Activated naive CD8-positive, alpha-beta T cell treated with anti-CD3 and anti-CD28 coated beads, Interleukin-2, amount 10 ng/mL, durations not matched to agents 7 days and 5 days (primary cell): ENCODE results near the gene LTB4R2. TPM values are rescaled to one million over a fixed set of nuclear protein-coding genes. Genes with fewer than 3 reads are reported as not detected.

Source experiments
- ATAC-seq: fragments of 150-1000 bp; cut with Tn5 transposase; one replicate; pipeline ENCODE4 v1.10.0; 2021; ENCODE audit warnings: low read depth, moderate library complexity
- POLR2A ChIA-PET: fragments of 350-600 bp; sonication (Branson Sonifier 250); formaldehyde crosslinking; loops from one replicate; lab custom pipeline; 2021; ENCODE audit warnings: antibody characterized with exemption; lab: Charles Lee
- DNase-seq: peaks from one replicate; pipeline ENCODE4 v3.0.0; 2021
- H3K27ac Mint-ChIP-seq: one replicate; pipeline ENCODE4 v1.8.0; 2022; ENCODE audit warnings: mild to moderate bottlenecking, mixed read lengths
- H3K27me3 Mint-ChIP-seq: one replicate; pipeline ENCODE4 v1.8.0; 2022; ENCODE audit warnings: mild to moderate bottlenecking, moderate library complexity, mixed read lengths
- H3K36me3 Mint-ChIP-seq: one replicate; pipeline ENCODE4 v1.8.0; 2021; ENCODE audit warnings: mild to moderate bottlenecking, mixed read lengths
- H3K4me1 Mint-ChIP-seq: one replicate; pipeline ENCODE4 v1.8.0; 2021; ENCODE audit warnings: mixed read lengths
- H3K4me3 Mint-ChIP-seq: one replicate; pipeline ENCODE4 v1.8.0; 2022; ENCODE audit warnings: mild to moderate bottlenecking, moderate library complexity, mixed read lengths
- H3K9me3 Mint-ChIP-seq: one replicate; pipeline ENCODE4 v1.8.0; 2021; ENCODE audit warnings: mixed read lengths
- total RNA-seq, 2 experiments: library from RNA; stranded (reverse); gene quantifications; one replicate each; pipeline ENCODE4 v1.2.3, GENCODE V29; 2021

LTB4R2 gene
- total RNA-seq, 2 experiments from 2014 or later, result 19.4 to 21.2 TPM

GRCh38 chr14:24334431-24335291, 24.7 kb downstream of the LTB4R2 start, which contains the start of gene ADCY4:
Gene ADCY4, minus strand, starts transcription at chr14:24335071. Its CDS starts 419 bp downstream, at chr14:24334652.
- peaks cover 14% of the 10 kb centered on the region for H3K36me3 Mint-ChIP-seq
- ATAC-seq (peak; percentile 19), DNase-seq (peak; percentile 58)
- H3K27ac Mint-ChIP-seq, result no peak within 1 kb of the TSS
- H3K4me3 Mint-ChIP-seq, result peak within 1 kb of the TSS; percentile 56
- peaks cover 32% of the 10 kb centered on the region for H3K27me3 Mint-ChIP-seq
- H3K4me1 Mint-ChIP-seq, result peaks cover 39% of the 10 kb centered on the region
- no peaks in the 10 kb centered on the region for H3K9me3 Mint-ChIP-seq
- POLR2A ChIA-PET, result interaction anchor here (1.0 to 6.8 kb wide), 6 partner anchors 23 to 95 kb away, joined by 3 to 135 read pairs (median 9); partner anchors contain the start of genes CBLN3, KHNYN, LTB4R and TINF2

- Mint-ChIP-seq H3K27ac (no peak overlapping the region), H3K27me3 (peaks cover 28% of the 10 kb centered on the region), H3K36me3 (peaks cover 14% of the 10 kb centered on the region), H3K9me3 (no peaks in the 10 kb centered on the region), H3K4me1 (peaks cover 36% of the 10 kb centered on the region), H3K4me3 (peak overlapping the region; percentile 42)
- ATAC-seq (no peak), DNase-seq (no peak)
- POLR2A ChIA-PET, result interaction anchor here (1.0 to 3.3 kb wide), 5 partner anchors 10 to 100 kb away, joined by 3 to 27 read pairs (median 3); partner anchors contain the start of genes CBLN3, KHNYN and TINF2
Observed at GRCh38 chr14:24335461-24336171, 25.7 kb downstream of the LTB4R2 start.

- Mint-ChIP-seq H3K9me3 (no peaks in the 10 kb centered on the region), H3K4me1 (peaks cover 28% of the 10 kb centered on the region), H3K27me3 (peaks cover 30% of the 10 kb centered on the region), H3K4me3 (no peak overlapping the region), H3K36me3 (peaks cover 14% of the 10 kb centered on the region), H3K27ac (no peak overlapping the region)
- ATAC-seq, result no peak
- POLR2A ChIA-PET, result interaction anchor here (0.8 to 3.3 kb wide), 3 partner anchors 40 to 100 kb away, joined by 3 to 27 read pairs (median 3); partner anchors contain the start of genes CBLN3 and KHNYN
- DNase-seq, result no peak
Observed at GRCh38 chr14:24337144-24337823, 27.3 kb downstream of the LTB4R2 start.

GRCh38 chr14:24337824-24338175, 27.9 kb downstream of the LTB4R2 start:
- Mint-ChIP-seq H3K27ac (no peak overlapping the region), H3K4me3 (no peak overlapping the region), H3K27me3 (peaks cover 31% of the 10 kb centered on the region), H3K36me3 (peaks cover 14% of the 10 kb centered on the region), H3K4me1 (peaks cover 24% of the 10 kb centered on the region), H3K9me3 (no peaks in the 10 kb centered on the region)
- DNase-seq, result no peak
- no peak for ATAC-seq
- POLR2A ChIA-PET, result interaction anchor here (0.8 to 3.3 kb wide), 4 partner anchors 39 to 100 kb away, joined by 3 to 27 read pairs (median 3); partner anchors contain the start of genes CBLN3 and KHNYN

GRCh38 chr14:24338843-24339242, 28.9 kb downstream of the LTB4R2 start:
- Mint-ChIP-seq H3K27ac (peak overlapping the region; percentile 61), H3K36me3 (peaks cover 14% of the 10 kb centered on the region), H3K9me3 (no peaks in the 10 kb centered on the region), H3K4me3 (peak overlapping the region; percentile 94), H3K27me3 (peaks cover 26% of the 10 kb centered on the region), H3K4me1 (peaks cover 21% of the 10 kb centered on the region)
- POLR2A ChIA-PET, result interaction anchor here (1.1 to 4.2 kb wide), 5 partner anchors 12 to 98 kb away, joined by 3 to 53 read pairs (median 4); partner anchors contain the start of genes CBLN3 and KHNYN
- DNase-seq, result peak; percentile 23
- no peak for ATAC-seq

GRCh38 chr14:24339284-24340151, 29.6 kb downstream of the LTB4R2 start, which contains the start of gene RIPK3:
Gene RIPK3, minus strand, starts transcription at chr14:24339991. Its CDS starts 165 bp downstream, at chr14:24339826.
- Mint-ChIP-seq H3K4me1 (peaks cover 18% of the 10 kb centered on the region), H3K9me3 (no peaks in the 10 kb centered on the region), H3K27ac (peak within 1 kb of the TSS; percentile 90), H3K36me3 (peaks cover 14% of the 10 kb centered on the region), H3K27me3 (peaks cover 23% of the 10 kb centered on the region), H3K4me3 (peak within 1 kb of the TSS; percentile 94)
- POLR2A ChIA-PET, result interaction anchor here (0.6 to 4.2 kb wide), 9 partner anchors 13 to 170 kb away, joined by 3 to 53 read pairs (median 4); partner anchors contain the start of genes CBLN3, KHNYN, MDP1 and RABGGTA
- ATAC-seq (peak; percentile 93), DNase-seq (peak; percentile 76)

GRCh38 chr14:24340606-24341005, 30.7 kb downstream of the LTB4R2 start:
- H3K9me3 Mint-ChIP-seq, result no peaks in the 10 kb centered on the region
- ATAC-seq (no peak), DNase-seq (no peak)
- peaks cover 17% of the 10 kb centered on the region for H3K27me3 Mint-ChIP-seq
- POLR2A ChIA-PET, result interaction anchor here (1.6 to 4.2 kb wide), 2 partner anchors 90 to 96 kb away, joined by 8 to 53 read pairs; partner anchors contain the start of genes CBLN3 and KHNYN
- H3K36me3 Mint-ChIP-seq, result peaks cover 9% of the 10 kb centered on the region
- peak overlapping the region; percentile 94 for H3K4me3 Mint-ChIP-seq
- no peak overlapping the region for H3K27ac Mint-ChIP-seq
- peaks cover 13% of the 10 kb centered on the region for H3K4me1 Mint-ChIP-seq

GRCh38 chr14:24342889-24343288, 32.9 kb downstream of the LTB4R2 start:
- H3K36me3 Mint-ChIP-seq, result peaks cover 7% of the 10 kb centered on the region
- peaks cover 13% of the 10 kb centered on the region for H3K4me1 Mint-ChIP-seq
- DNase-seq, result no peak
- peaks cover 29% of the 10 kb centered on the region for H3K27me3 Mint-ChIP-seq
- no peak overlapping the region for H3K27ac Mint-ChIP-seq
- no peak for ATAC-seq
- POLR2A ChIA-PET, result interaction anchor here (4.2 kb wide), 1 partner anchor 88 kb away, joined by 53 read pairs; the partner anchor contains the start of genes CBLN3 and KHNYN
- H3K4me3 Mint-ChIP-seq, result no peak overlapping the region
- H3K9me3 Mint-ChIP-seq, result no peaks in the 10 kb centered on the region

GRCh38 chr14:24343795-24344660, 34.1 kb downstream of the LTB4R2 start:
- no peak overlapping the region for H3K27ac Mint-ChIP-seq
- ATAC-seq (no peak), DNase-seq (no peak)
- H3K36me3 Mint-ChIP-seq, result no peaks in the 10 kb centered on the region
- POLR2A ChIA-PET, result no interaction called here
- peaks cover 38% of the 10 kb centered on the region for H3K27me3 Mint-ChIP-seq
- H3K9me3 Mint-ChIP-seq, result no peaks in the 10 kb centered on the region
- no peak overlapping the region for H3K4me3 Mint-ChIP-seq
- H3K4me1 Mint-ChIP-seq, result peaks cover 4% of the 10 kb centered on the region

- Mint-ChIP-seq H3K36me3 (no peaks in the 10 kb centered on the region), H3K27ac (no peak overlapping the region), H3K27me3 (peaks cover 62% of the 10 kb centered on the region), H3K4me3 (no peak overlapping the region), H3K4me1 (no peaks in the 10 kb centered on the region), H3K9me3 (no peaks in the 10 kb centered on the region)
- POLR2A ChIA-PET, result interaction anchor here (1.0 kb wide), 1 partner anchor 82 kb away, joined by 3 read pairs; the partner anchor contains the start of genes CBLN3 and KHNYN
- DNase-seq, result no peak
- no peak for ATAC-seq
Observed at GRCh38 chr14:24347134-24347533, 37.2 kb downstream of the LTB4R2 start.

- Mint-ChIP-seq H3K27me3 (peaks cover 65% of the 10 kb centered on the region), H3K36me3 (no peaks in the 10 kb centered on the region), H3K4me3 (no peak overlapping the region), H3K9me3 (no peaks in the 10 kb centered on the region), H3K27ac (no peak overlapping the region), H3K4me1 (no peaks in the 10 kb centered on the region)
- ATAC-seq (no peak), DNase-seq (no peak)
- POLR2A ChIA-PET, result no interaction called here
Observed at GRCh38 chr14:24348186-24348585, 38.2 kb downstream of the LTB4R2 start.
